Measurements from ENCODE around the gene SLAMF9.

GRCh38 chr1:159986531-159986930 lies 32.5 kb upstream of the SLAMF9 start:
- TF ChIP-seq CTCF (IDR thresholded peaks at IDR 0.05) (no peak), POLR2AphosphoS5 (IDR thresholded peaks at IDR 0.05; ENCODE audit: low read depth, low read length) (no peak), REST (IDR thresholded peaks at IDR 0.05; ENCODE audit: insufficient read depth in 1 of 2, low read depth in 2 of 2, low read length in 1 of 2) (no peak)
